Measurements from ENCODE around the gene CLCN6. TPM values are rescaled to one million over a fixed set of nuclear protein-coding genes. Genes with fewer than 3 reads are reported as not detected.

Gene CLCN6
- total RNA-seq, 1 donor: 12.6 TPM

GRCh38 chr1:11888877-11889208, 82.9 kb downstream of the CLCN6 start:
- DNase-seq (ENCODE audit: low read depth): no peak
- TF ChIP-seq, protein P1, sequence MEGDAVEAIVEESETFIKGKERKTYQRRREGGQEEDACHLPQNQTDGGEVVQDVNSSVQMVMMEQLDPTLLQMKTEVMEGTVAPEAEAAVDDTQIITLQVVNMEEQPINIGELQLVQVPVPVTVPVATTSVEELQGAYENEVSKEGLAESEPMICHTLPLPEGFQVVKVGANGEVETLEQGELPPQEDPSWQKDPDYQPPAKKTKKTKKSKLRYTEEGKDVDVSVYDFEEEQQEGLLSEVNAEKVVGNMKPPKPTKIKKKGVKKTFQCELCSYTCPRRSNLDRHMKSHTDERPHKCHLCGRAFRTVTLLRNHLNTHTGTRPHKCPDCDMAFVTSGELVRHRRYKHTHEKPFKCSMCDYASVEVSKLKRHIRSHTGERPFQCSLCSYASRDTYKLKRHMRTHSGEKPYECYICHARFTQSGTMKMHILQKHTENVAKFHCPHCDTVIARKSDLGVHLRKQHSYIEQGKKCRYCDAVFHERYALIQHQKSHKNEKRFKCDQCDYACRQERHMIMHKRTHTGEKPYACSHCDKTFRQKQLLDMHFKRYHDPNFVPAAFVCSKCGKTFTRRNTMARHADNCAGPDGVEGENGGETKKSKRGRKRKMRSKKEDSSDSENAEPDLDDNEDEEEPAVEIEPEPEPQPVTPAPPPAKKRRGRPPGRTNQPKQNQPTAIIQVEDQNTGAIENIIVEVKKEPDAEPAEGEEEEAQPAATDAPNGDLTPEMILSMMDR (IDR thresholded peaks at IDR 0.05; ENCODE audit: insufficient read depth, low read length): no peak
- H3K4me3 ChIP-seq (ENCODE audit: low read depth, low read length): no peak overlapping the region

- TF ChIP-seq, protein P1 (IDR thresholded peaks at IDR 0.05; ENCODE audit: insufficient read depth, low read length): no peak
- no peak for DNase-seq (ENCODE audit: low read depth)
- H3K4me3 ChIP-seq (ENCODE audit: low read depth, low read length): no peak overlapping the region
Observed at GRCh38 chr1:11891433-11892186, 85.6 kb downstream of the CLCN6 start.

Small RNA genes within 50 kb of the gene (small RNA-seq; reads per million reads assigned to genes)
- not detected for gene RF02156
- not detected for gene RF02157
- gene RF02158: not detected

Other genes with a start within 250 kb of the CLCN6 start
- 2.0 and 3.9 TPM in 2 replicates for gene FBXO2, start 151.8 kb upstream of the CLCN6 start, total RNA-seq (ENCODE audit: low replicate concordance)
- 8.1 and 16.0 TPM in 2 replicates for gene FBXO44, start 151.3 kb upstream of the CLCN6 start, total RNA-seq (ENCODE audit: low replicate concordance)
- gene FBXO6, start 142.0 kb upstream of the CLCN6 start, total RNA-seq (ENCODE audit: low replicate concordance): 3.4 and 4.5 TPM in 2 replicates
- 17.6 and 33.1 TPM in 2 replicates for gene MAD2L2, start 125.0 kb upstream of the CLCN6 start, total RNA-seq (ENCODE audit: low replicate concordance)
- gene DRAXIN, start 114.5 kb upstream of the CLCN6 start, total RNA-seq (ENCODE audit: low replicate concordance): 2.4 TPM in 1 of 2 replicates, not detected in the other
- gene AGTRAP, start 70.1 kb upstream of the CLCN6 start, total RNA-seq (ENCODE audit: low replicate concordance): 15.0 and 49.4 TPM in 2 replicates
- gene C1orf167, start 44.0 kb upstream of the CLCN6 start, total RNA-seq (ENCODE audit: low replicate concordance): 0.36 TPM in 1 of 2 replicates, not detected in the other
- 42.9 and 55.4 TPM in 2 replicates for gene MTHFR, start 227 bp upstream of the CLCN6 start, total RNA-seq (ENCODE audit: low replicate concordance)
- gene NPPA, start 41.6 kb downstream of the CLCN6 start, total RNA-seq (ENCODE audit: low replicate concordance): not detected in 2 replicates
- gene NPPB, start 52.8 kb downstream of the CLCN6 start, total RNA-seq (ENCODE audit: low replicate concordance): not detected in 2 replicates
- 37.8 and 86.9 TPM in 2 replicates for gene KIAA2013, start 120.2 kb downstream of the CLCN6 start, total RNA-seq (ENCODE audit: low replicate concordance)
- gene PLOD1, start 128.5 kb downstream of the CLCN6 start, total RNA-seq (ENCODE audit: low replicate concordance): 116 and 123 TPM in 2 replicates
- gene MFN2, start 174.3 kb downstream of the CLCN6 start, total RNA-seq (ENCODE audit: low replicate concordance): 41.9 and 59.7 TPM in 2 replicates
- 22.0 and 31.4 TPM in 2 replicates for gene MIIP, start 213.3 kb downstream of the CLCN6 start, total RNA-seq (ENCODE audit: low replicate concordance)

Measured in fibroblast of the aortic adventitia (primary cell).